ENCODE data around the gene GRPEL2. TPM values are rescaled to one million over a fixed set of nuclear protein-coding genes. Genes with fewer than 3 reads are reported as not detected.

GRPEL2 gene, protein sequence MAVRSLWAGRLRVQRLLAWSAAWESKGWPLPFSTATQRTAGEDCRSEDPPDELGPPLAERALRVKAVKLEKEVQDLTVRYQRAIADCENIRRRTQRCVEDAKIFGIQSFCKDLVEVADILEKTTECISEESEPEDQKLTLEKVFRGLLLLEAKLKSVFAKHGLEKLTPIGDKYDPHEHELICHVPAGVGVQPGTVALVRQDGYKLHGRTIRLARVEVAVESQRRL
- 11.4 and 17.9 TPM in 2 replicates for total RNA-seq

DNA sequence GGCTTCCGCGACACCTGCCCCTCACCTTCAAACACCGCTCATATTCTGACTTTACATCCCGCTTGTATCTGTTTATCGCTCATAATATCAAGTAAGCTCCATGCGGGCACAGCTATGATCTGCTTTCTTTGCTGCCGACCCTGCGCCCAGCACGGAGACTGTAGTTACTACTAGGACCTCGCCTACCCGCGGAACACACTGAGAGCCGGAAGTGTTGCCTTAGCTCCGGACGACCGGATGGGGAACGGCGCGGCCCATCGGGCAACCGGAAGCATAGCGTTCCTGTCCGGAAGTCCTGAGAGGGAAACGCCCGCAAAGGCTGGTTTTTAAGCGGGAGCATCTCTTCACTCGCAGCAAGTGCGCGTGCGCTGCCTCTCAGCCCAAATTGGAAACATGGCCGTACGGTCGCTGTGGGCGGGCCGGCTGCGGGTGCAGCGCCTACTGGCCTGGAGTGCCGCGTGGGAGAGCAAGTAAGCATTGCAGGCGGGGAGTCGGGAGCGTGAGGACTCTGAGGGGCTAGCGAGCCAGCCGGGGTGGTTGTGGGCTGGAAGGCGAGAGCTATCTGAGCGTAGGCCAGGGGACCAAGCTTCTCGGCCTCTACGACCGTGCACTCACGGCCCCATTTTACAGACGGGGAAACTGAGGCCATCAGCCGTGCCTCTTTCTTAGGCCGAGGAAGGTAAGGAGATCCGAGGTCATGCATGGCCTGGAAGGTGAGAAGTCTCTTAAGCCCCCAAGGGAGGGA, at the start of gene GRPEL2:
Gene GRPEL2, plus strand, starts transcription at position 353 of the 745 bp plus-strand sequence. Its CDS starts 41 bp downstream, at position 394.

DNA sequence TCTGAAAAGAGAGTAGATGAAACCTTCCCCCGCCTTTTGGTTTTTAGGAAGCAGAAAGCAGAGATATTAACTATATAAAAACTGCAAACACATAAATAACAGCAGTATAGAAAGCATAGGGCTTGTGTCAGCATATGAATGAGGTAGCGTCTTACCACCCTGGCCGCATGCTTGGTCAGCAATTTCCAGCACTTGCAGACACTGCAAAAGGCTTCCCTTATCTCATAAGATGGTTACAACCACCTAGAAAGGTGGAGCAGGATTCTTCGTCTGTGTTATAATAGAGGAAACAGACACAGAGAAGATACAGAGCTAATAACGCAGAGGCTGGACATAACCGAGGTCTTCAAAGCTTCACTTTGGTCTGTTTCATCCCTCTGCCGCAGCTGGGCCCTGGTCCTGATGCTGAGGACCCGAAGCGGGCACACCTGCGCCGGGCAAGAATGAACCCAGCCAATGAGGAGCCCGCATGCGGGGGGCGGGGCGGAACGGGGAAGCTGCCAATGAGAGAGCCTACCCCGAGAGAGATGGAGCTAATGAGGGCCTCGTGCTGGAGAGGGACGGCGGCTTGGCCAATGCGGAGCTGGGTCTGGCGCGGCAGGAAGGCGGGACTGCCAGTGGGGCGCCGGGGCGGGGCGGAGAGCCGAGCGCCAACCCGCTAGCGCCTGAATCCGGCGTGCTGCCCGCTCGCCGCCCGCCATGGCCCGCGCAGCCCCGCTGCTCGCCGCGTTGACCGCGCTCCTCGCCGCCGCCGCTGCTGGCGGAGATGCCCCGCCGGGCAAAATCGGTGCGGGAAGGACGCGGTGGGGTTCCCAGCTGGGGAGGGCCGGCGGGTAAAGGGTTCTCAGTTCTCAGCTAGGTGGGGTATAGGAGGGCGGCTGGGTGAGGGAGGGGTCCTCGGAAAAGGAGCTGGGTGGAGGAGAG, 12.3 kb downstream of the GRPEL2 start, which contains the start of gene PCYOX1L:
Gene PCYOX1L, plus strand, starts transcription at position 677 of the 924 bp plus-strand sequence. Its CDS starts 23 bp downstream, at position 700.

DNA sequence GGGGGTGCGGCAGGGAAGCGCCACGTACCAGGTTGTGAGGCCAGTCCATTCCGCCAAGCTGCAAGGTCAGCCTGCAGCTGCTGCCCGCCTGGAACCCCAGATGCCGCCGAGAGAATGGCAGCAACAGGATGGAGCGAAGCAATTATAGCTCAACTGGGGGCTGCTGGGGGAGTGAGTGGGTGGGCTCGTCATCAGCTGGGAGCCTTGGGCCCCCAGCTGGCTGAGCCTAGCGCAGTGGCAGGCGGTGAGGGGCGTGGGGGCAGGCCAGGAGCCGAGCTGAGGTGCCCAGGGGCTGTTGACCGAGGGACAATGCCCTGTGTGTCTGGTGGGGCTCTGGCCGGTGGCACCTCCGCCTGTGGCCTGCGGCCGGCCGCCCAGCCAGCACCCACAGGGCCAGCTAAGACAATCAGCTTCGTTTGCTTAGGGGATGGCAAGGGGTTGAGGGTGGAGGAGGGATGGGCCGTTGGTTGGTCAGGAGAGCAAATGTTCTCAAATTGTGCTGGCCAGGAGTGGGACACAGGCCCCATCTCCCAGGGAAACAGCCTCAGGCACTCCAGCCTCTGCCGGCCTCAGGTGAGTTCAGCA, 34.0 kb downstream of the GRPEL2 start, which contains the start of gene IL17B:
Gene IL17B, minus strand, starts transcription at position 116 of the 585 bp plus-strand sequence. Its CDS starts 67 bp downstream, at position 49.

Other genes with a start within 250 kb of the GRPEL2 start
- 37.7 and 38.4 TPM in 2 replicates for gene ABLIM3, start 204.0 kb upstream of the GRPEL2 start, total RNA-seq
- gene AFAP1L1, start 73.6 kb upstream of the GRPEL2 start, total RNA-seq, result 5.5 and 14.9 TPM in 2 replicates
- gene PCYOX1L, start 12.5 kb downstream of the GRPEL2 start, total RNA-seq, result 14.2 and 18.0 TPM in 2 replicates
- 0.26 TPM in 1 of 2 replicates, not detected in the other for gene IL17B, start 33.8 kb downstream of the GRPEL2 start, total RNA-seq
- gene CSNK1A1, start 205.9 kb downstream of the GRPEL2 start, total RNA-seq, result 345 and 421 TPM in 2 replicates
- 3.6 and 7.1 TPM in 2 replicates for gene ARHGEF37, start 236.0 kb downstream of the GRPEL2 start, total RNA-seq